Fibroblast of pulmonary artery (primary cell): Measurements from ENCODE around the gene CDAN1.

ENCODE experiments used
- DNase-seq: peaks from one replicate; pipeline ENCODE4 v3.0.0-alpha.2; 2010; ENCODE audit warnings: low read depth
- H3K4me3 ChIP-seq: replicated peaks from 2 replicates; pipeline ENCODE4 v1.5.1; 2011; ENCODE audit warnings: low read depth, mild to moderate bottlenecking, control low read depth, low read length, moderate library complexity
- CTCF ChIP-seq: IDR thresholded peaks from 2 replicates; pipeline ENCODE4 v1.5.1; 2011; ENCODE audit warnings: mild to moderate bottlenecking, control low read depth, low read length, inconsistent platforms; ENCODE audit errors: missing control alignments

CDAN1 gene

GRCh38 chr15:42733027-42733426 lies 3.9 kb downstream of the CDAN1 start:
- TF ChIP-seq CTCF: no peak
- no peak overlapping the region for H3K4me3 ChIP-seq
- no peak for DNase-seq

GRCh38 chr15:42732095-42732827 lies 4.7 kb downstream of the CDAN1 start:
- H3K4me3 ChIP-seq: no peak overlapping the region
- DNase-seq: no peak
- TF ChIP-seq CTCF: no peak

GRCh38 chr15:42731461-42731860 lies 5.5 kb downstream of the CDAN1 start:
- H3K4me3 ChIP-seq: no peak overlapping the region
- no peak for TF ChIP-seq CTCF
- DNase-seq: no peak

- TF ChIP-seq CTCF: no peak
- no peak overlapping the region for H3K4me3 ChIP-seq
- DNase-seq: no peak
These were observed 6.4 kb downstream of the CDAN1 start for GRCh38 chr15:42730536-42730935.

GRCh38 chr15:42730135-42730534 lies 6.8 kb downstream of the CDAN1 start:
- no peak overlapping the region for H3K4me3 ChIP-seq
- no peak for DNase-seq

GRCh38 chr15:42729409-42729808 lies 7.5 kb downstream of the CDAN1 start:
- TF ChIP-seq CTCF: no peak
- DNase-seq: no peak
- H3K4me3 ChIP-seq: no peak overlapping the region

More at GRCh38 chr15:42730135-42730534, 6.8 kb downstream of the CDAN1 start:
- TF ChIP-seq CTCF: no peak

GRCh38 chr15:42728972-42729371 lies 8.0 kb downstream of the CDAN1 start:
- TF ChIP-seq CTCF: no peak
- no peak for DNase-seq
- H3K4me3 ChIP-seq: no peak overlapping the region
